HG03045 (cell line): ENCODE measurements around the gene TPRN.

Experiments
- ATAC-seq: cut with Tn5 transposase; IDR thresholded peaks from one replicate; pipeline ENCODE4 v1.9.1; 2021; ENCODE audit warnings: mild to moderate bottlenecking, moderate library complexity; ENCODE audit not compliant: unreplicated experiment

The TPRN gene

GRCh38 chr9:137236238-137236935 is 35.8 kb upstream of the TPRN start:
- ATAC-seq: no peak

- ATAC-seq: no peak
Observed at GRCh38 chr9:137235424-137236237, 35.1 kb upstream of the TPRN start.

- no peak for ATAC-seq
Observed at GRCh38 chr9:137234758-137235423, 34.4 kb upstream of the TPRN start.

- no peak for ATAC-seq
Observed at GRCh38 chr9:137234055-137234697, 33.6 kb upstream of the TPRN start.

GRCh38 chr9:137233143-137233980 is 32.8 kb upstream of the TPRN start:
- no peak for ATAC-seq

GRCh38 chr9:137232510-137232909 is 32.0 kb upstream of the TPRN start:
- ATAC-seq: no peak

- no peak for ATAC-seq
Observed at GRCh38 chr9:137232101-137232500, 31.6 kb upstream of the TPRN start.

- ATAC-seq: no peak
Observed at GRCh38 chr9:137231372-137232039, 31.0 kb upstream of the TPRN start.

GRCh38 chr9:137230705-137231371 is 30.3 kb upstream of the TPRN start, which contains the start of gene SLC34A3:
Gene SLC34A3 (plus strand): TSS chr9:137230901. CDS start chr9:137231703, 802 bp downstream.
- no peak for ATAC-seq

GRCh38 chr9:137229903-137230704 is 29.6 kb upstream of the TPRN start:
- ATAC-seq: no peak

- no peak for ATAC-seq
Observed at GRCh38 chr9:137228968-137229896, 28.7 kb upstream of the TPRN start.

GRCh38 chr9:137228506-137228967 is 28.0 kb upstream of the TPRN start:
- ATAC-seq: no peak

GRCh38 chr9:137227853-137228505 is 27.4 kb upstream of the TPRN start:
- no peak for ATAC-seq

- ATAC-seq: no peak
Observed at GRCh38 chr9:137227054-137227852, 26.7 kb upstream of the TPRN start, which contains the start of gene RNF224. Gene RNF224 (plus strand): TSS chr9:137227502. CDS start chr9:137228336, 834 bp downstream.

GRCh38 chr9:137226338-137227053 is 26.0 kb upstream of the TPRN start:
- no peak for ATAC-seq
